WERI-Rb-1 (cell line): ENCODE data around the gene CERS5.

Experiments
- DNase-seq: peaks from one replicate; pipeline ENCODE4 v3.0.0-alpha.2; 2020
- H3K27ac ChIP-seq: fragments of 250-450 bp; sonication (Bioruptor Pico); 2 replicates; pipeline ENCODE4 v1.5.1; 2020; ENCODE audit warnings: mild to moderate bottlenecking, moderate library complexity
- H3K27me3 ChIP-seq: fragments of 250-450 bp; sonication (Bioruptor Pico); 2 replicates; pipeline ENCODE4 v1.5.1; 2021; ENCODE audit warnings: mild to moderate bottlenecking, low read depth, moderate library complexity; ENCODE audit not compliant: insufficient read depth, severe bottlenecking
- H3K36me3 ChIP-seq: fragments of 250-450 bp; sonication (Bioruptor Pico); 2 replicates; pipeline ENCODE4 v1.5.1; 2020; ENCODE audit warnings: mild to moderate bottlenecking, moderate library complexity
- H3K4me3 ChIP-seq: 2 replicates; pipeline ENCODE4 v1.5.1; 2011; ENCODE audit warnings: low read depth, mild to moderate bottlenecking, control low read depth, low read length
- H3K9me3 ChIP-seq: fragments of 250-450 bp; sonication (Bioruptor Pico); 2 replicates; pipeline ENCODE4 v1.5.1; 2021; ENCODE audit warnings: mild to moderate bottlenecking, moderate library complexity; ENCODE audit not compliant: severe bottlenecking
- CTCF ChIP-seq: IDR thresholded peaks from 2 replicates; pipeline ENCODE4 v1.5.1; 2011; ENCODE audit warnings: low read depth, mild to moderate bottlenecking, control low read depth, inconsistent platforms, low read length

CERS5 gene

GRCh38 chr12:50192236-50192635 lies 25.1 kb upstream of the CERS5 start:
- no peak for TF ChIP-seq CTCF
- no peaks in the 10 kb centered on the region for H3K27me3 ChIP-seq
- H3K27ac ChIP-seq: no peak overlapping the region
- H3K4me3 ChIP-seq: no peak overlapping the region
- peaks cover 34% of the 10 kb centered on the region for H3K36me3 ChIP-seq
- no peaks in the 10 kb centered on the region for H3K9me3 ChIP-seq
- DNase-seq: no peak

- Histone ChIP-seq H3K27me3 (no peaks in the 10 kb centered on the region), H3K4me3 (no peak overlapping the region), H3K36me3 (peaks cover 34% of the 10 kb centered on the region), H3K27ac (no peak overlapping the region), H3K9me3 (no peaks in the 10 kb centered on the region)
- DNase-seq: no peak
- no peak for TF ChIP-seq CTCF
Observed at GRCh38 chr12:50190859-50191258, 23.7 kb upstream of the CERS5 start.

GRCh38 chr12:50188875-50189575 lies 21.9 kb upstream of the CERS5 start:
- Histone ChIP-seq H3K4me3 (no peak overlapping the region), H3K27ac (no peak overlapping the region), H3K27me3 (no peaks in the 10 kb centered on the region), H3K36me3 (peaks cover 18% of the 10 kb centered on the region), H3K9me3 (no peaks in the 10 kb centered on the region)
- TF ChIP-seq CTCF: no peak
- no peak for DNase-seq

- Histone ChIP-seq H3K27ac (no peak overlapping the region), H3K36me3 (peaks cover 17% of the 10 kb centered on the region), H3K27me3 (no peaks in the 10 kb centered on the region), H3K4me3 (no peak overlapping the region), H3K9me3 (no peaks in the 10 kb centered on the region)
- no peak for DNase-seq
- TF ChIP-seq CTCF: no peak
Observed at GRCh38 chr12:50188241-50188781, 21.1 kb upstream of the CERS5 start.

GRCh38 chr12:50187084-50187900 lies 20.1 kb upstream of the CERS5 start:
- Histone ChIP-seq H3K9me3 (no peaks in the 10 kb centered on the region), H3K36me3 (peaks cover 12% of the 10 kb centered on the region), H3K4me3 (no peak overlapping the region), H3K27me3 (no peaks in the 10 kb centered on the region), H3K27ac (no peak overlapping the region)
- TF ChIP-seq CTCF: no peak
- DNase-seq: no peak
